ENCODE measurements around the gene EDRF1.

DNA sequence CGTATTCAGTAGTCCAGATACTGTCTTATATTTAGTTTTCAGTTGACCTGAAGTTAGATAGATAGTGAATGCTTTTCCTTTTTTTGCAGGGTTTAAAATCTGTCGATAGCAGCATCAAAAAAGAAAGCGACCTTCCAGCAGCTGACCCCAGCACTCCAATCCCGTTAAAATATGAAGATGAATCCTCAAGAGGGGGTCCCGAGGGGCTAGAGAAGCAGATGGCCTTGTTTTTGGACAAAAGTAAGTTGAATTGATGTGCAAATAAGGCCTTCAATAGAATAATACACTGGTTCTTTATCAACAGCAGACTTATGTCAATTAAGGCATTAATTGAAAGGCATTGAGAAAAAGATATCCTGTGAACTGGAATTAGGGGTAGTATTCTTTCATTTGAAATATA lies 18.7 kb downstream of the EDRF1 start:
- TF ChIP-seq CTCF (IDR thresholded peaks at IDR 0.05), result no peak
- TF ChIP-seq POLR2A (IDR thresholded peaks at IDR 0.05), result no peak
- no peak for TF ChIP-seq EP300 (IDR thresholded peaks at IDR 0.05)

Data from upper lobe of left lung (tissue), 4 donors.